K562 (cell line): Measurements from ENCODE around the gene FRAT1.

Experiments used
- ARID1B ChIP-seq: fragments of 450-650 bp; IDR thresholded peaks from 2 replicates; pipeline ENCODE4 v1.6.1; 2016; ENCODE audit warnings: antibody characterized with exemption, mild to moderate bottlenecking, inconsistent platforms
- CREB1 ChIP-seq, 2 experiments: sonication (generic) in 1 of 2; formaldehyde crosslinking in 1 of 2; IDR thresholded peaks; 2 replicates each; pipeline versions ENCODE4 v1.6.1 to v1.8.0; 2012 to 2022; ENCODE audit warnings: inconsistent platforms in 1 of 2, mild to moderate bottlenecking in 1 of 2, missing genetic modification reagents in 1 of 2, moderate library complexity in 1 of 2
- GATAD2A ChIP-seq: fragments of 450-650 bp; IDR thresholded peaks from 2 replicates; pipeline ENCODE4 v1.6.1; 2017
- NR1H2 ChIP-seq: sonication (generic); formaldehyde crosslinking; IDR thresholded peaks from 2 replicates; pipeline ENCODE4 v1.4.0; 2020; ENCODE audit warnings: mild to moderate bottlenecking, missing genetic modification reagents
- NR2C2 ChIP-seq, 2 experiments: fragments of 200-800 bp in 1 of 2; sonication (Bioruptor generic) in 1 of 2; sonication (generic) in 1 of 2; formaldehyde crosslinking in 1 of 2; IDR thresholded peaks; 2 replicates each; pipeline versions ENCODE4 v1.6.1 to v1.8.0; 2016 to 2022; ENCODE audit warnings: mild to moderate bottlenecking in 1 of 2, missing compliant biosample characterization in 1 of 2, missing genetic modification characterization in 1 of 2, missing genetic modification reagents in 1 of 2
- RBM39 ChIP-seq: fragments of 200-400 bp; formaldehyde crosslinking; optimal IDR thresholded peaks from 2 replicates; pipeline ENCODE3; 2018; ENCODE audit warnings: low read depth, low read length
- RFX5 ChIP-seq: IDR thresholded peaks from 2 replicates; pipeline ENCODE4 v1.6.1; 2011; ENCODE audit warnings: low read depth, mild to moderate bottlenecking, improper control_type of control experiment, low read length
- ZNF184 ChIP-seq: sonication (generic); formaldehyde crosslinking; IDR thresholded peaks from 2 replicates; pipeline ENCODE4 v1.5.0; 2020; ENCODE audit warnings: missing genetic modification reagents
- TF ChIP-seq, protein P1 (sequence below), 3 experiments: IDR thresholded peaks in 2 of 3; conservative IDR thresholded peaks in 1 of 3; 2 replicates each; pipeline ENCODE4 v1.5.1; 2011 to 2012; ENCODE audit warnings: low read length in 3 of 3, mild to moderate bottlenecking in 3 of 3, control low read depth in 2 of 3, improper control_type of control experiment in 1 of 3, inconsistent platforms in 1 of 3, low read depth in 1 of 3, mixed read lengths in 1 of 3, moderate library complexity in 1 of 3; ENCODE audit not compliant: insufficient read depth in 2 of 3
- TF ChIP-seq, protein P2 (sequence below): fragments of 200-600 bp; sonication (generic); IDR thresholded peaks from one replicate; pipeline ENCODE4 v1.6.1; 2012; ENCODE audit warnings: mild to moderate bottlenecking, low read depth, low read length, inconsistent platforms
- TF ChIP-seq, protein P3 (sequence below): fragments of 450-650 bp; IDR thresholded peaks from 2 replicates; pipeline ENCODE4 v1.6.1; 2016
- TF ChIP-seq, protein P4 (sequence below): fragments of 450-650 bp; formaldehyde crosslinking; IDR thresholded peaks from 2 replicates; pipeline ENCODE4 v1.4.0; 2020; ENCODE audit warnings: mild to moderate bottlenecking, moderate library complexity

DNA sequence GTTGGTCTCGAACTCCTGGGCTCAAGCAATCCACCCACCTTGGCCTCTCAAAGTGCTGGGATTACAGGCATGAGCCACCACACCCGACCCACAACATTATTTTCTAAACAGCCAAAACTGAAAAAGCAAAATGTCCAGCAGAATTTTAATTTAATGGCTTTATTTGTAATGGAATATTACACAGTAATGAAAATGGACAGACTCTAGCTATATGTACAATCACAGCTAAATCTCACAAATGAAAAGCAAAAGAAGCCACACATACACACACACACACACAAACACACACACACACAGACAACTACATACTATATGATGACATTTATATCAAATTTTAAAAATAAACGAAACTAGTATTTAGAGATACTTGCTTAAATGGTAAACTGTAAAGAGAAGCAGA lies 45.4 kb upstream of the FRAT1 start:
- TF ChIP-seq NR1H2 (CRISPR knock-in tag) (no peak), ARID1B (no peak), CREB1 (IDR thresholded peaks at IDR 0.05) (no peak), CREB1 (CRISPR knock-in tag; IDR thresholded peaks at IDR 0.05) (no peak), NR2C2 (CRISPR knock-in tag; IDR thresholded peaks at IDR 0.05) (no peak), NR2C2 (tag; IDR thresholded peaks at IDR 0.05) (no peak), RBM39 (no peak), GATAD2A (no peak), ZNF184 (no peak), RFX5 (no peak)
- TF ChIP-seq, protein P1, sequence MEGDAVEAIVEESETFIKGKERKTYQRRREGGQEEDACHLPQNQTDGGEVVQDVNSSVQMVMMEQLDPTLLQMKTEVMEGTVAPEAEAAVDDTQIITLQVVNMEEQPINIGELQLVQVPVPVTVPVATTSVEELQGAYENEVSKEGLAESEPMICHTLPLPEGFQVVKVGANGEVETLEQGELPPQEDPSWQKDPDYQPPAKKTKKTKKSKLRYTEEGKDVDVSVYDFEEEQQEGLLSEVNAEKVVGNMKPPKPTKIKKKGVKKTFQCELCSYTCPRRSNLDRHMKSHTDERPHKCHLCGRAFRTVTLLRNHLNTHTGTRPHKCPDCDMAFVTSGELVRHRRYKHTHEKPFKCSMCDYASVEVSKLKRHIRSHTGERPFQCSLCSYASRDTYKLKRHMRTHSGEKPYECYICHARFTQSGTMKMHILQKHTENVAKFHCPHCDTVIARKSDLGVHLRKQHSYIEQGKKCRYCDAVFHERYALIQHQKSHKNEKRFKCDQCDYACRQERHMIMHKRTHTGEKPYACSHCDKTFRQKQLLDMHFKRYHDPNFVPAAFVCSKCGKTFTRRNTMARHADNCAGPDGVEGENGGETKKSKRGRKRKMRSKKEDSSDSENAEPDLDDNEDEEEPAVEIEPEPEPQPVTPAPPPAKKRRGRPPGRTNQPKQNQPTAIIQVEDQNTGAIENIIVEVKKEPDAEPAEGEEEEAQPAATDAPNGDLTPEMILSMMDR (IDR thresholded peaks at IDR 0.05 in 2 of 3, conservative IDR thresholded peaks at IDR 0.05 in 1 of 3; ENCODE audit: insufficient read depth in 2 of 3, low read depth in 1 of 3, low read length in 3 of 3), result no peak
- TF ChIP-seq, protein P2, sequence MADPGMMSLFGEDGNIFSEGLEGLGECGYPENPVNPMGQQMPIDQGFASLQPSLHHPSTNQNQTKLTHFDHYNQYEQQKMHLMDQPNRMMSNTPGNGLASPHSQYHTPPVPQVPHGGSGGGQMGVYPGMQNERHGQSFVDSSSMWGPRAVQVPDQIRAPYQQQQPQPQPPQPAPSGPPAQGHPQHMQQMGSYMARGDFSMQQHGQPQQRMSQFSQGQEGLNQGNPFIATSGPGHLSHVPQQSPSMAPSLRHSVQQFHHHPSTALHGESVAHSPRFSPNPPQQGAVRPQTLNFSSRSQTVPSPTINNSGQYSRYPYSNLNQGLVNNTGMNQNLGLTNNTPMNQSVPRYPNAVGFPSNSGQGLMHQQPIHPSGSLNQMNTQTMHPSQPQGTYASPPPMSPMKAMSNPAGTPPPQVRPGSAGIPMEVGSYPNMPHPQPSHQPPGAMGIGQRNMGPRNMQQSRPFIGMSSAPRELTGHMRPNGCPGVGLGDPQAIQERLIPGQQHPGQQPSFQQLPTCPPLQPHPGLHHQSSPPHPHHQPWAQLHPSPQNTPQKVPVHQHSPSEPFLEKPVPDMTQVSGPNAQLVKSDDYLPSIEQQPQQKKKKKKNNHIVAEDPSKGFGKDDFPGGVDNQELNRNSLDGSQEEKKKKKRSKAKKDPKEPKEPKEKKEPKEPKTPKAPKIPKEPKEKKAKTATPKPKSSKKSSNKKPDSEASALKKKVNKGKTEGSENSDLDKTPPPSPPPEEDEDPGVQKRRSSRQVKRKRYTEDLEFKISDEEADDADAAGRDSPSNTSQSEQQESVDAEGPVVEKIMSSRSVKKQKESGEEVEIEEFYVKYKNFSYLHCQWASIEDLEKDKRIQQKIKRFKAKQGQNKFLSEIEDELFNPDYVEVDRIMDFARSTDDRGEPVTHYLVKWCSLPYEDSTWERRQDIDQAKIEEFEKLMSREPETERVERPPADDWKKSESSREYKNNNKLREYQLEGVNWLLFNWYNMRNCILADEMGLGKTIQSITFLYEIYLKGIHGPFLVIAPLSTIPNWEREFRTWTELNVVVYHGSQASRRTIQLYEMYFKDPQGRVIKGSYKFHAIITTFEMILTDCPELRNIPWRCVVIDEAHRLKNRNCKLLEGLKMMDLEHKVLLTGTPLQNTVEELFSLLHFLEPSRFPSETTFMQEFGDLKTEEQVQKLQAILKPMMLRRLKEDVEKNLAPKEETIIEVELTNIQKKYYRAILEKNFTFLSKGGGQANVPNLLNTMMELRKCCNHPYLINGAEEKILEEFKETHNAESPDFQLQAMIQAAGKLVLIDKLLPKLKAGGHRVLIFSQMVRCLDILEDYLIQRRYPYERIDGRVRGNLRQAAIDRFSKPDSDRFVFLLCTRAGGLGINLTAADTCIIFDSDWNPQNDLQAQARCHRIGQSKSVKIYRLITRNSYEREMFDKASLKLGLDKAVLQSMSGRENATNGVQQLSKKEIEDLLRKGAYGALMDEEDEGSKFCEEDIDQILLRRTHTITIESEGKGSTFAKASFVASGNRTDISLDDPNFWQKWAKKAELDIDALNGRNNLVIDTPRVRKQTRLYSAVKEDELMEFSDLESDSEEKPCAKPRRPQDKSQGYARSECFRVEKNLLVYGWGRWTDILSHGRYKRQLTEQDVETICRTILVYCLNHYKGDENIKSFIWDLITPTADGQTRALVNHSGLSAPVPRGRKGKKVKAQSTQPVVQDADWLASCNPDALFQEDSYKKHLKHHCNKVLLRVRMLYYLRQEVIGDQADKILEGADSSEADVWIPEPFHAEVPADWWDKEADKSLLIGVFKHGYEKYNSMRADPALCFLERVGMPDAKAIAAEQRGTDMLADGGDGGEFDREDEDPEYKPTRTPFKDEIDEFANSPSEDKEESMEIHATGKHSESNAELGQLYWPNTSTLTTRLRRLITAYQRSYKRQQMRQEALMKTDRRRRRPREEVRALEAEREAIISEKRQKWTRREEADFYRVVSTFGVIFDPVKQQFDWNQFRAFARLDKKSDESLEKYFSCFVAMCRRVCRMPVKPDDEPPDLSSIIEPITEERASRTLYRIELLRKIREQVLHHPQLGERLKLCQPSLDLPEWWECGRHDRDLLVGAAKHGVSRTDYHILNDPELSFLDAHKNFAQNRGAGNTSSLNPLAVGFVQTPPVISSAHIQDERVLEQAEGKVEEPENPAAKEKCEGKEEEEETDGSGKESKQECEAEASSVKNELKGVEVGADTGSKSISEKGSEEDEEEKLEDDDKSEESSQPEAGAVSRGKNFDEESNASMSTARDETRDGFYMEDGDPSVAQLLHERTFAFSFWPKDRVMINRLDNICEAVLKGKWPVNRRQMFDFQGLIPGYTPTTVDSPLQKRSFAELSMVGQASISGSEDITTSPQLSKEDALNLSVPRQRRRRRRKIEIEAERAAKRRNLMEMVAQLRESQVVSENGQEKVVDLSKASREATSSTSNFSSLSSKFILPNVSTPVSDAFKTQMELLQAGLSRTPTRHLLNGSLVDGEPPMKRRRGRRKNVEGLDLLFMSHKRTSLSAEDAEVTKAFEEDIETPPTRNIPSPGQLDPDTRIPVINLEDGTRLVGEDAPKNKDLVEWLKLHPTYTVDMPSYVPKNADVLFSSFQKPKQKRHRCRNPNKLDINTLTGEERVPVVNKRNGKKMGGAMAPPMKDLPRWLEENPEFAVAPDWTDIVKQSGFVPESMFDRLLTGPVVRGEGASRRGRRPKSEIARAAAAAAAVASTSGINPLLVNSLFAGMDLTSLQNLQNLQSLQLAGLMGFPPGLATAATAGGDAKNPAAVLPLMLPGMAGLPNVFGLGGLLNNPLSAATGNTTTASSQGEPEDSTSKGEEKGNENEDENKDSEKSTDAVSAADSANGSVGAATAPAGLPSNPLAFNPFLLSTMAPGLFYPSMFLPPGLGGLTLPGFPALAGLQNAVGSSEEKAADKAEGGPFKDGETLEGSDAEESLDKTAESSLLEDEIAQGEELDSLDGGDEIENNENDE, result no peak
- TF ChIP-seq, protein P3, sequence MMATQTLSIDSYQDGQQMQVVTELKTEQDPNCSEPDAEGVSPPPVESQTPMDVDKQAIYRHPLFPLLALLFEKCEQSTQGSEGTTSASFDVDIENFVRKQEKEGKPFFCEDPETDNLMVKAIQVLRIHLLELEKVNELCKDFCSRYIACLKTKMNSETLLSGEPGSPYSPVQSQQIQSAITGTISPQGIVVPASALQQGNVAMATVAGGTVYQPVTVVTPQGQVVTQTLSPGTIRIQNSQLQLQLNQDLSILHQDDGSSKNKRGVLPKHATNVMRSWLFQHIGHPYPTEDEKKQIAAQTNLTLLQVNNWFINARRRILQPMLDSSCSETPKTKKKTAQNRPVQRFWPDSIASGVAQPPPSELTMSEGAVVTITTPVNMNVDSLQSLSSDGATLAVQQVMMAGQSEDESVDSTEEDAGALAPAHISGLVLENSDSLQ, result no peak
- TF ChIP-seq, protein P4, sequence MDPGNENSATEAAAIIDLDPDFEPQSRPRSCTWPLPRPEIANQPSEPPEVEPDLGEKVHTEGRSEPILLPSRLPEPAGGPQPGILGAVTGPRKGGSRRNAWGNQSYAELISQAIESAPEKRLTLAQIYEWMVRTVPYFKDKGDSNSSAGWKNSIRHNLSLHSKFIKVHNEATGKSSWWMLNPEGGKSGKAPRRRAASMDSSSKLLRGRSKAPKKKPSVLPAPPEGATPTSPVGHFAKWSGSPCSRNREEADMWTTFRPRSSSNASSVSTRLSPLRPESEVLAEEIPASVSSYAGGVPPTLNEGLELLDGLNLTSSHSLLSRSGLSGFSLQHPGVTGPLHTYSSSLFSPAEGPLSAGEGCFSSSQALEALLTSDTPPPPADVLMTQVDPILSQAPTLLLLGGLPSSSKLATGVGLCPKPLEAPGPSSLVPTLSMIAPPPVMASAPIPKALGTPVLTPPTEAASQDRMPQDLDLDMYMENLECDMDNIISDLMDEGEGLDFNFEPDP (CRISPR knock-in tag), result no peak
